ENCODE results near the gene HEBP2. TPM values are rescaled to one million over a fixed set of nuclear protein-coding genes. Genes with fewer than 3 reads are reported as not detected.

The HEBP2 gene
- total and polyA plus RNA-seq, 2 of the 13 experiments (the other 11 are each of a cell fraction or from before 2014, with no cell fraction given): 16.0 to 72.8 TPM

DNA sequence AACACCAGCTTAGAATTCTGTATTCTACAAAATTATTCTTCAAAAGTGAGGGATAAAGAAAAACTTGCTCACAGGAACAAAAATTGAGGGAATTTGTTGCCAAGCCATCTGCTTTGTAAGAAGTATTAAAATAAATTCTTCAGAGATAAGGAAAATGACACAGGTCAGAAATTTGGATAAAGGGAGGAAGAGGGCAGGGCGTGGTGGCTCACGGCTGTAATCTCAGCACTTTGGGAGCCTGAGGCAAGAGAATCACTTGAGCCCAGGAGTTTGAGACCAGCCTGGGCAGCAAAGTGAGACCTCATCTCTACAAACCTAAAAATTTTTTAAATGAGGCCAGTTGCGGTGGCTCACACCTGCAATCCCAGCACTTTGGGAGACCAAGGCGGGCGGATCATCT is 14.5 kb upstream of the HEBP2 start (continued):
- TF ChIP-seq, protein P1, sequence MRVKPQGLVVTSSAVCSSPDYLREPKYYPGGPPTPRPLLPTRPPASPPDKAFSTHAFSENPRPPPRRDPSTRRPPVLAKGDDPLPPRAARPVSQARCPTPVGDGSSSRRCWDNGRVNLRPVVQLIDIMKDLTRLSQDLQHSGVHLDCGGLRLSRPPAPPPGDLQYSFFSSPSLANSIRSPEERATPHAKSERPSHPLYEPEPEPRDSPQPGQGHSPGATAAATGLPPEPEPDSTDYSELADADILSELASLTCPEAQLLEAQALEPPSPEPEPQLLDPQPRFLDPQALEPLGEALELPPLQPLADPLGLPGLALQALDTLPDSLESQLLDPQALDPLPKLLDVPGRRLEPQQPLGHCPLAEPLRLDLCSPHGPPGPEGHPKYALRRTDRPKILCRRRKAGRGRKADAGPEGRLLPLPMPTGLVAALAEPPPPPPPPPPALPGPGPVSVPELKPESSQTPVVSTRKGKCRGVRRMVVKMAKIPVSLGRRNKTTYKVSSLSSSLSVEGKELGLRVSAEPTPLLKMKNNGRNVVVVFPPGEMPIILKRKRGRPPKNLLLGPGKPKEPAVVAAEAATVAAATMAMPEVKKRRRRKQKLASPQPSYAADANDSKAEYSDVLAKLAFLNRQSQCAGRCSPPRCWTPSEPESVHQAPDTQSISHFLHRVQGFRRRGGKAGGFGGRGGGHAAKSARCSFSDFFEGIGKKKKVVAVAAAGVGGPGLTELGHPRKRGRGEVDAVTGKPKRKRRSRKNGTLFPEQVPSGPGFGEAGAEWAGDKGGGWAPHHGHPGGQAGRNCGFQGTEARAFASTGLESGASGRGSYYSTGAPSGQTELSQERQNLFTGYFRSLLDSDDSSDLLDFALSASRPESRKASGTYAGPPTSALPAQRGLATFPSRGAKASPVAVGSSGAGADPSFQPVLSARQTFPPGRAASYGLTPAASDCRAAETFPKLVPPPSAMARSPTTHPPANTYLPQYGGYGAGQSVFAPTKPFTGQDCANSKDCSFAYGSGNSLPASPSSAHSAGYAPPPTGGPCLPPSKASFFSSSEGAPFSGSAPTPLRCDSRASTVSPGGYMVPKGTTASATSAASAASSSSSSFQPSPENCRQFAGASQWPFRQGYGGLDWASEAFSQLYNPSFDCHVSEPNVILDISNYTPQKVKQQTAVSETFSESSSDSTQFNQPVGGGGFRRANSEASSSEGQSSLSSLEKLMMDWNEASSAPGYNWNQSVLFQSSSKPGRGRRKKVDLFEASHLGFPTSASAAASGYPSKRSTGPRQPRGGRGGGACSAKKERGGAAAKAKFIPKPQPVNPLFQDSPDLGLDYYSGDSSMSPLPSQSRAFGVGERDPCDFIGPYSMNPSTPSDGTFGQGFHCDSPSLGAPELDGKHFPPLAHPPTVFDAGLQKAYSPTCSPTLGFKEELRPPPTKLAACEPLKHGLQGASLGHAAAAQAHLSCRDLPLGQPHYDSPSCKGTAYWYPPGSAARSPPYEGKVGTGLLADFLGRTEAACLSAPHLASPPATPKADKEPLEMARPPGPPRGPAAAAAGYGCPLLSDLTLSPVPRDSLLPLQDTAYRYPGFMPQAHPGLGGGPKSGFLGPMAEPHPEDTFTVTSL (CRISPR knock-in tag; IDR thresholded peaks at IDR 0.05; ENCODE audit: borderline replicate concordance): no peak
- TF ChIP-seq MIXL1 (CRISPR knock-in tag; IDR thresholded peaks at IDR 0.05) (no peak), TAF1 (CRISPR knock-in tag; IDR thresholded peaks at IDR 0.05) (no peak), FOSL1 (CRISPR knock-in tag; IDR thresholded peaks at IDR 0.05; ENCODE audit: borderline replicate concordance) (no peak), EHMT2 (IDR thresholded peaks at IDR 0.05; ENCODE audit: borderline replicate concordance, low read depth, low read length) (no peak), SMAD9 (CRISPR knock-in tag; IDR thresholded peaks at IDR 0.05) (no peak), ZNF30 (CRISPR knock-in tag; IDR thresholded peaks at IDR 0.05) (no peak), ZNF263 (CRISPR knock-in tag; IDR thresholded peaks at IDR 0.05) (no peak), MAFK (conservative IDR thresholded peaks at IDR 0.05 in 1 of 2, IDR thresholded peaks at IDR 0.05 in 1 of 2; ENCODE audit: low read length in 2 of 2) (no peak), FOXM1 (CRISPR knock-in tag; IDR thresholded peaks at IDR 0.05) (no peak), ZNF17 (CRISPR knock-in tag; IDR thresholded peaks at IDR 0.05) (no peak)
- TF ChIP-seq, protein P2, sequence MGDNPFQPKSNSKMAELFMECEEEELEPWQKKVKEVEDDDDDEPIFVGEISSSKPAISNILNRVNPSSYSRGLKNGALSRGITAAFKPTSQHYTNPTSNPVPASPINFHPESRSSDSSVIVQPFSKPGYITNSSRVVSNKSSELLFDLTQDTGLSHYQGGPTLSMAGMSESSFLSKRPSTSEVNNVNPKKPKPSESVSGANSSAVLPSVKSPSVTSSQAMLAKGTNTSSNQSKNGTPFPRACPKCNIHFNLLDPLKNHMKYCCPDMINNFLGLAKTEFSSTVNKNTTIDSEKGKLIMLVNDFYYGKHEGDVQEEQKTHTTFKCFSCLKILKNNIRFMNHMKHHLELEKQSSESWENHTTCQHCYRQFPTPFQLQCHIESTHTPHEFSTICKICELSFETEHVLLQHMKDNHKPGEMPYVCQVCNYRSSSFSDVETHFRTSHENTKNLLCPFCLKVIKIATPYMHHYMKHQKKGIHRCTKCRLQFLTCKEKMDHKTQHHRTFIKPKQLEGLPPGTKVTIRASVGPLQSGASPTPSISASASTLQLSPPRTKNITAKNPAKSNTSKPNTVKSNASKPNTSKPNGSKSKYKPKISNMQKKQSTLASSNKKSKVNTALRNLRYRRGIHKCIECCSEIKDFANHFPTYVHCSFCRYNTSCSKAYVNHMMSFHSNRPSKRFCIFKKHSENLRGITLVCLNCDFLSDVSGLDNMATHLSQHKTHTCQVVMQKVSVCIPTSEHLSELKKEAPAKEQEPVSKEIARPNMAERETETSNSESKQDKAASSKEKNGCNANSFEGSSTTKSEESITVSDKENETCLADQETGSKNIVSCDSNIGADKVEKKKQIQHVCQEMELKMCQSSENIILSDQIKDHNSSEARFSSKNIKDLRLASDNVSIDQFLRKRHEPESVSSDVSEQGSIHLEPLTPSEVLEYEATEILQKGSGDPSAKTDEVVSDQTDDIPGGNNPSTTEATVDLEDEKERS (CRISPR knock-in tag; IDR thresholded peaks at IDR 0.05): no peak
